OCI-LY3 (cell line): ENCODE measurements around the gene STAT5A.

Experiments used
- CTCF ChIP-seq: fragments of 200-600, 300-600 bp; sonication (generic); IDR thresholded peaks from 2 replicates; pipeline ENCODE4 v1.5.1; 2014; ENCODE audit warnings: antibody characterized with exemption, low read length, low read depth
- EZH2phosphoT487 ChIP-seq: fragments of 200-600 bp; shearing (Covaris generic); IDR thresholded peaks from 2 replicates; pipeline ENCODE4 v1.6.1; 2018; ENCODE audit warnings: antibody characterized with exemption, mixed run types, low read depth

- TF ChIP-seq CTCF (no peak), EZH2phosphoT487 (no peak)
Observed at GRCh38 chr17:42329025-42329976, 41.0 kb downstream of the STAT5A start.
